SK-N-SH (cell line): ENCODE results near the gene IGFL1. TPM values are rescaled to one million over a fixed set of nuclear protein-coding genes. Genes with fewer than 3 reads are reported as not detected.

Experiments used
- CTCF ChIA-PET: fragments of 300-600, 350-600 bp; formaldehyde crosslinking; extraction: SDS; loops from one replicate; lab custom pipeline; 2021; lab: Yijun Ruan, JAX
- POLR2A ChIA-PET: fragments of 350-600 bp; sonication (Branson Sonifier 250); formaldehyde crosslinking; extraction: SDS; loops from one replicate; lab custom pipeline; 2020; ENCODE audit warnings: antibody characterized with exemption, inconsistent platforms; lab: Yijun Ruan, JAX
- DNase-seq: peaks from one replicate; pipeline ENCODE4 v3.0.0; 2012
- H2AFZ ChIP-seq: fragments of 200-600 bp; sonication (generic); 2 replicates; pipeline ENCODE4 v1.8.1; 2016; ENCODE audit warnings: antibody characterized with exemption, mild to moderate bottlenecking, low read depth
- H3F3A ChIP-seq: fragments of 200-600 bp; sonication (generic); replicated peaks from 2 replicates; pipeline ENCODE3; 2016; ENCODE audit warnings: antibody characterized with exemption, mild to moderate bottlenecking; ENCODE audit not compliant: insufficient read depth
- H3K27ac ChIP-seq, 2 experiments: fragments of 200-500 bp in 1 of 2; fragments of 200-600 bp in 1 of 2; sonication (Bioruptor generic) in 1 of 2; sonication (generic), shearing (Covaris generic) in 1 of 2; 2 replicates each; pipeline versions ENCODE4 v1.5.1 to v1.6.1; 2014 to 2016; ENCODE audit warnings: low read depth in 2 of 2, inconsistent platforms in 1 of 2, low read length in 1 of 2, mild to moderate bottlenecking in 1 of 2, mixed read lengths in 1 of 2
- H3K27me3 ChIP-seq: fragments of 200-600 bp; sonication (generic), shearing (Covaris generic); 2 replicates; pipeline ENCODE4 v1.6.1; 2016; ENCODE audit warnings: mixed run types; ENCODE audit not compliant: insufficient read depth
- H3K36me3 ChIP-seq, 2 experiments: fragments of 200-500 bp in 1 of 2; fragments of 200-600 bp in 1 of 2; sonication (Bioruptor generic) in 1 of 2; sonication (generic) in 1 of 2; replicated peaks in 1 of 2; 2 replicates each; pipeline versions ENCODE3 to v1.5.1; 2014 to 2016; ENCODE audit warnings: low read length in 1 of 2, mild to moderate bottlenecking in 1 of 2; ENCODE audit not compliant: insufficient read depth in 2 of 2, control insufficient read depth in 1 of 2
- H3K4me1 ChIP-seq, 2 experiments: fragments of 200-500 bp in 1 of 2; fragments of 200-600 bp in 1 of 2; sonication (Bioruptor generic) in 1 of 2; sonication (generic), shearing (Covaris generic) in 1 of 2; 2 replicates each; pipeline versions ENCODE4 v1.5.1 to v1.6.1; 2014 to 2016; ENCODE audit warnings: low read depth in 1 of 2, low read length in 1 of 2, mixed run types in 1 of 2; ENCODE audit not compliant: insufficient read depth in 2 of 2, control insufficient read depth in 1 of 2
- H3K4me2 ChIP-seq: fragments of 200-600 bp; sonication (generic), shearing (Covaris generic); 2 replicates; pipeline ENCODE4 v1.6.1; 2017; ENCODE audit warnings: mixed run types
- H3K4me3 ChIP-seq, 2 experiments: fragments of 200-500 bp in 1 of 2; fragments of 200-600 bp in 1 of 2; sonication (Bioruptor generic) in 1 of 2; sonication (generic), shearing (Covaris generic) in 1 of 2; 2 replicates each; pipeline versions ENCODE4 v1.5.1 to v1.8.1; 2014 to 2016; ENCODE audit warnings: low read depth in 2 of 2, inconsistent platforms in 1 of 2, low read length in 1 of 2, mild to moderate bottlenecking in 1 of 2, mixed read lengths in 1 of 2, moderate library complexity in 1 of 2
- H3K79me2 ChIP-seq: fragments of 200-600 bp; sonication (generic); 2 replicates; pipeline ENCODE4 v1.8.1; 2017; ENCODE audit warnings: mild to moderate bottlenecking; ENCODE audit not compliant: insufficient read depth
- H3K9ac ChIP-seq: fragments of 200-600 bp; sonication (generic); 2 replicates; pipeline ENCODE4 v1.6.1; 2017; ENCODE audit warnings: mixed run types
- H3K9me2 ChIP-seq: fragments of 200-600 bp; sonication (generic); 2 replicates; pipeline ENCODE4 v1.6.1; 2017; ENCODE audit warnings: mixed run types
- H3K9me3 ChIP-seq: fragments of 200-600 bp; sonication (generic); 2 replicates; pipeline ENCODE4 v1.6.1; 2017; ENCODE audit warnings: mixed run types, mild to moderate bottlenecking, moderate library complexity
- H4K20me1 ChIP-seq: fragments of 200-600 bp; sonication (generic); 2 replicates; pipeline ENCODE4 v1.6.1; 2017; ENCODE audit warnings: mild to moderate bottlenecking, mixed run types; ENCODE audit not compliant: insufficient read depth
- EP300 ChIP-seq, 2 experiments: IDR thresholded peaks; 2 replicates each; pipeline versions ENCODE4 v1.4.0 to v1.6.1; 2012; ENCODE audit warnings: borderline replicate concordance in 1 of 2, low read depth in 1 of 2, low read length in 1 of 2
- EZH2phosphoT487 ChIP-seq: fragments of 200-600 bp; sonication (generic); IDR thresholded peaks from 2 replicates; pipeline ENCODE4 v1.6.1; 2017; ENCODE audit warnings: low read depth, mixed run types, mild to moderate bottlenecking, antibody characterized with exemption, moderate library complexity, borderline replicate concordance
- FOSL2 ChIP-seq: IDR thresholded peaks from 2 replicates; pipeline ENCODE4 v1.4.0; 2012; ENCODE audit warnings: low read depth, mild to moderate bottlenecking, moderate library complexity, borderline replicate concordance
- FOXJ3 ChIP-seq: sonication (generic); formaldehyde crosslinking; IDR thresholded peaks from 2 replicates; pipeline ENCODE4 v1.5.1; 2020; ENCODE audit warnings: mild to moderate bottlenecking, missing genetic modification reagents
- MEF2A ChIP-seq: IDR thresholded peaks from 2 replicates; pipeline ENCODE4 v1.4.0; 2012; ENCODE audit warnings: low read depth, borderline replicate concordance
- MXI1 ChIP-seq: IDR thresholded peaks from 2 replicates; pipeline ENCODE4 v1.6.1; 2012; ENCODE audit warnings: mild to moderate bottlenecking, low read depth, low read length, improper control_type of control experiment
- RAD21 ChIP-seq: IDR thresholded peaks from 2 replicates; pipeline ENCODE4 v1.6.1; 2012; ENCODE audit warnings: mild to moderate bottlenecking, low read length
- RFX5 ChIP-seq: IDR thresholded peaks from 2 replicates; pipeline ENCODE4 v1.6.1; 2012; ENCODE audit warnings: mild to moderate bottlenecking, improper control_type of control experiment, low read length
- RXRA ChIP-seq: IDR thresholded peaks from 2 replicates; pipeline ENCODE4 v1.4.0; 2012; ENCODE audit warnings: low read depth, mild to moderate bottlenecking, borderline replicate concordance
- TCF12 ChIP-seq: IDR thresholded peaks from 2 replicates; pipeline ENCODE4 v1.4.0; 2012
- YY1 ChIP-seq: IDR thresholded peaks from 2 replicates; pipeline ENCODE4 v1.4.0; 2012; ENCODE audit warnings: low read depth, mild to moderate bottlenecking
- WGBS: methylation state at CpG from one replicate; pipeline ENCODE4 v1.1.6; 2017; ENCODE audit warnings: low lambda C conversion rate; 5-methylcytosine and 5-hydroxymethylcytosine counted together
- polyA plus RNA-seq, 3 experiments: library from polyadenylated mRNA; depleted of rRNA; stranded (reverse); fragments of >200 nt; gene quantifications; 2 replicates each; pipeline ENCODE4 v1.2.3, GENCODE V29; 2012
- TF ChIP-seq, protein P1 (sequence below): fragments of 150-350 bp; IDR thresholded peaks from 2 replicates; pipeline ENCODE4 v1.6.1; 2017; ENCODE audit warnings: antibody characterized with exemption, low read length, low read depth, borderline replicate concordance
- TF ChIP-seq, protein P2 (sequence below): IDR thresholded peaks from 2 replicates; pipeline ENCODE4 v1.4.0; 2012; ENCODE audit warnings: low read depth, borderline replicate concordance
- TF ChIP-seq, protein P3 (sequence below): fragments of 150-350 bp; IDR thresholded peaks from 2 replicates; pipeline ENCODE4 v1.6.1; 2016; ENCODE audit warnings: mild to moderate bottlenecking, low read depth, low read length
- TF ChIP-seq, protein P4 (sequence below): IDR thresholded peaks from 2 replicates; pipeline ENCODE4 v1.4.0; 2012; ENCODE audit warnings: low read depth

The IGFL1 gene
- polyA plus RNA-seq, 1 of the 3 experiments (the other 2 are of a cell fraction), result not detected

DNA sequence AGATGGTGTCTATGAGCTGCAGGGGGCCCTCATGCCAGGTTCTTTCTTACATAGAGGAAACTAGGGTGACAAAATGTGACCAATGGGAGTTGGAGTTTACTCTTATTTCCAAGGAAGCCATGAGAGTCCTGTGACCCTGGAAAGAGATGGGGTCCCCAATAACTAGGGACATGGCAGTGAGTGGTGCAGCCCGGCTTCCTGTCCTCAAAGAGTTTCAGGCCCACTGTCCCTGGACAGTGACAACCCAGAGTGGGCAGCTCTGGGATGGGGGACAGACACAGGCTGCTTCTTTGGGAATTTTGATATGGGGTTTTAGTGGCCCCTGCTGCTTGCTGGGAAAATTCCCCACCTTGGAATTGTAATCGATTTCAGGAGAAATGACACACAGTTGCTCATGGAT is 8.4 kb upstream of the IGFL1 start:
- H3K4me3 ChIP-seq, result no peak overlapping the region
- no peaks in the 10 kb centered on the region for H3K4me1 ChIP-seq
- no peaks in the 10 kb centered on the region for H3K9me3 ChIP-seq
- H4K20me1 ChIP-seq, result 0 out of 2 replicates have a peak, but pooled peaks cover 8% of the 10 kb centered on the region
- H3K27ac ChIP-seq, result no peak overlapping the region
- no peak for DNase-seq
- ChIA-PET CTCF (interaction anchor here (1.1 to 1.3 kb wide), 3 partner anchors 19 to 193 kb away, joined by 3 to 5 read pairs (median 4); no protein-coding TSS in a partner anchor), POLR2A (no interaction called here)
- H3F3A ChIP-seq, result peaks cover 4% of the 10 kb centered on the region
- H2AFZ ChIP-seq, result no peak overlapping the region
- 22% methylated on average over 2 of the region's 2 CpGs for WGBS
- H3K9me2 ChIP-seq, result no peaks in the 10 kb centered on the region
- H3K36me3 ChIP-seq, result no peaks in the 10 kb centered on the region
- no peaks in the 10 kb centered on the region for H3K79me2 ChIP-seq
- no peak overlapping the region for H3K9ac ChIP-seq
- no peak overlapping the region for H3K4me2 ChIP-seq
- H3K27me3 ChIP-seq, result peaks cover 28% of the 10 kb centered on the region; the same call in 1 of the 2 replicates
- TF ChIP-seq, protein P1, sequence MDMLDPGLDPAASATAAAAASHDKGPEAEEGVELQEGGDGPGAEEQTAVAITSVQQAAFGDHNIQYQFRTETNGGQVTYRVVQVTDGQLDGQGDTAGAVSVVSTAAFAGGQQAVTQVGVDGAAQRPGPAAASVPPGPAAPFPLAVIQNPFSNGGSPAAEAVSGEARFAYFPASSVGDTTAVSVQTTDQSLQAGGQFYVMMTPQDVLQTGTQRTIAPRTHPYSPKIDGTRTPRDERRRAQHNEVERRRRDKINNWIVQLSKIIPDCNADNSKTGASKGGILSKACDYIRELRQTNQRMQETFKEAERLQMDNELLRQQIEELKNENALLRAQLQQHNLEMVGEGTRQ, result no peak
- TF ChIP-seq, protein P2, sequence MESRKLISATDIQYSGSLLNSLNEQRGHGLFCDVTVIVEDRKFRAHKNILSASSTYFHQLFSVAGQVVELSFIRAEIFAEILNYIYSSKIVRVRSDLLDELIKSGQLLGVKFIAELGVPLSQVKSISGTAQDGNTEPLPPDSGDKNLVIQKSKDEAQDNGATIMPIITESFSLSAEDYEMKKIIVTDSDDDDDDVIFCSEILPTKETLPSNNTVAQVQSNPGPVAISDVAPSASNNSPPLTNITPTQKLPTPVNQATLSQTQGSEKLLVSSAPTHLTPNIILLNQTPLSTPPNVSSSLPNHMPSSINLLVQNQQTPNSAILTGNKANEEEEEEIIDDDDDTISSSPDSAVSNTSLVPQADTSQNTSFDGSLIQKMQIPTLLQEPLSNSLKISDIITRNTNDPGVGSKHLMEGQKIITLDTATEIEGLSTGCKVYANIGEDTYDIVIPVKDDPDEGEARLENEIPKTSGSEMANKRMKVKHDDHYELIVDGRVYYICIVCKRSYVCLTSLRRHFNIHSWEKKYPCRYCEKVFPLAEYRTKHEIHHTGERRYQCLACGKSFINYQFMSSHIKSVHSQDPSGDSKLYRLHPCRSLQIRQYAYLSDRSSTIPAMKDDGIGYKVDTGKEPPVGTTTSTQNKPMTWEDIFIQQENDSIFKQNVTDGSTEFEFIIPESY, result no peak
- TF ChIP-seq MEF2A (no peak), RAD21 (no peak), EP300 (IDR thresholded peaks at IDR 0.05; ENCODE audit: borderline replicate concordance in 1 of 2, low read depth in 1 of 2, low read length in 1 of 2) (no peak), EZH2phosphoT487 (no peak), YY1 (no peak), TCF12 (no peak), FOXJ3 (no peak), RFX5 (no peak), MXI1 (no peak), FOSL2 (no peak), RXRA (no peak)
- TF ChIP-seq, protein P3, sequence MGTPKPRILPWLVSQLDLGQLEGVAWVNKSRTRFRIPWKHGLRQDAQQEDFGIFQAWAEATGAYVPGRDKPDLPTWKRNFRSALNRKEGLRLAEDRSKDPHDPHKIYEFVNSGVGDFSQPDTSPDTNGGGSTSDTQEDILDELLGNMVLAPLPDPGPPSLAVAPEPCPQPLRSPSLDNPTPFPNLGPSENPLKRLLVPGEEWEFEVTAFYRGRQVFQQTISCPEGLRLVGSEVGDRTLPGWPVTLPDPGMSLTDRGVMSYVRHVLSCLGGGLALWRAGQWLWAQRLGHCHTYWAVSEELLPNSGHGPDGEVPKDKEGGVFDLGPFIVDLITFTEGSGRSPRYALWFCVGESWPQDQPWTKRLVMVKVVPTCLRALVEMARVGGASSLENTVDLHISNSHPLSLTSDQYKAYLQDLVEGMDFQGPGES, result no peak
- TF ChIP-seq, protein P4, sequence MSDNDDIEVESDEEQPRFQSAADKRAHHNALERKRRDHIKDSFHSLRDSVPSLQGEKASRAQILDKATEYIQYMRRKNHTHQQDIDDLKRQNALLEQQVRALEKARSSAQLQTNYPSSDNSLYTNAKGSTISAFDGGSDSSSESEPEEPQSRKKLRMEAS, result no peak
